ENCODE measurements around the gene IL17B. TPM values are rescaled to one million over a fixed set of nuclear protein-coding genes. Genes with fewer than 3 reads are reported as not detected.
"Not testable (repeated sequence)": the region's sequence is repeated elsewhere in the genome, so short reads cannot be mapped to it uniquely, and the experiment has no call there.

Gene IL17B
- total RNA-seq, 2 experiments from 2014 or later, result not detected

- CTCF ChIA-PET, result interaction anchor here (0.7 kb wide), 1 partner anchor 98 kb away, joined by 3 read pairs; no protein-coding TSS in a partner anchor
- POLR2A ChIA-PET, result no interaction called here
These were observed 25.0 kb upstream of the IL17B start for GRCh38 chr5:149403923-149404745.

DNA sequence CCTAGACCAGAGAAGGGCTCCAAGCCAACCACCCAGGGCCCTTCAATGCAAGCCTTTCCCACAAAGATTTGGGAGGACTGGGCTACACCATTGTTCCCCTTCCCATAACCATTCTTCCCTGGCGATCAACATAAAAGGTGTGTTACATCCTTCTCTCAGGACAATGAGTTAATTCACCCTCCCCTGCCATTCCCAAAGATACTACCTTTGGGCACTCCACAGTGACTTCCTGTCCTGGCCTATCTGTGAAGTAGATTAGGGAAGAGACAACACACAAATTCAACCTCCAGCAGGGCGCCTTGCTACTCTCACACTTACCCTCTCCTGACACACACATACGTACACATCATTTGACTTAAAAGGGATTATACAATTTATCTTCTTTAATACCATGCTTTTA lies 23.2 kb upstream of the IL17B start:
- ChIA-PET CTCF (no interaction called here), POLR2A (no interaction called here)

- POLR2A ChIA-PET, result no interaction called here
- CTCF ChIA-PET, result no interaction called here
These were observed 22.0 kb upstream of the IL17B start for GRCh38 chr5:149401051-149401450.

DNA sequence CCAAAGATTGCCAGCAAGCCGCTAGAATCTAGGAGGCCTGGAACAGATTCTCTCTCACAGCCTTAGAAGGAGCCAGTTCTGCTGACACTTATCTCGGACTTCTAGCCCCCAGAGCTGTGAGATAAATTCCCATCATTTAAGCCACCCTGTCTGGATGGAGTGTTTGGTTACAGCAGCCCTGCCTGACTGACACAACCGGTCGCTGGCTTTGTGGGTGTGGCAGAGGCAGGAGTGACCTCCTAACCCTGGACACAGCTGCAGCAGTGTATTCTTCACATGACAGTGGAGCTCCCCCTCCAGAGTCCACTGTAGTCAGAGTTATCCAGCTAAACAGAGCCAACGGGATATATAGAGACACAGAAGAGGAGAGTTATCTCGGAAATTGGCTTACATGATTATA lies 21.2 kb upstream of the IL17B start:
- CTCF ChIA-PET, result interaction anchor here (1.0 kb wide), 1 partner anchor 28 kb away, joined by 3 read pairs; no protein-coding TSS in a partner anchor
- POLR2A ChIA-PET, result no interaction called here

DNA sequence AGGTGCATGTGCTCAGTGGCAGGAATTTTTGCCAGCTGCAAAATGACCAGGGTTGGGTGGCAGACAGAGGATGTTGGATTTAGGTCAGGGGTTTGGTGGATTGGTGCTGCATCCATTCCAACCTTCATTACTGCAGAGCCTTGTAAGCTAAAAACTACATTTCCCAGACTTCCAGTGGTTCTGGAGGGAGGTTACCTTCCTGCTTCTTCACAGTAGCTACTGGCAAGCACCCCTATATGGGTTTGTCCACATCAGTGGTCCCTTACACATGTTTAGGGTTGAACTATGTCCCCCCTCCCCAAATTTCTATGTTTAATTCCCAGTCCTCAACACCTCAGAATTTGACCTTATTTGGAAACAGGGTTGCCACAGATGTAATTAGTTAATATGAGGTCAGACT lies 20.7 kb upstream of the IL17B start:
- POLR2A ChIA-PET, result no interaction called here

DNA sequence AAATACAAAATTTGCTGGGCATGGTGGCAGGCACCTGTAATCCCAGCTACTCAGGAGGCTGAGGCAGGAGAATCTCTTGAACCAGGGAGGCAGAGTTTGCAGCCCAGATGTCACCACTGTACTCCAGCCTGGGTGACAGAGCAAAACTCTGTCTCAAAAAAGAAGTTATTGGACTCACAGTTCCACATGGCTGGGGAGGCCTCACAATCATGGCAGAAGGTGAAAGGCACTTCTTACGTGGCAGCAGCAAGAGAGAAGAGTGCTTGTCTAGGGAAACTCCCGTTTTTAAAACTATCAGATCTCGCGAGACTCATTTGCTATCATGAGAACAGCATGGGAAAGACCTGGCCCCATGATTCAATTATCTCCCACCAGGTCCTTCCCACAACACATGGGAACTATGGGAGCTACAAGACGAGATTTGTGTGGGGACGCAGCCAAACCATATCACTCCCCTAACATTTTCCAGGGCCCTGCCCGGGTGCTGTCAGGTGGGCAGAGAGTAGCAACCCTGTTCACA lies 19.7 kb upstream of the IL17B start:
- POLR2A ChIA-PET, CTCF ChIA-PET: not testable (repeated sequence)

More for the DNA sequence above, 20.7 kb upstream of the IL17B start:
- CTCF ChIA-PET, result interaction anchor here (0.5 to 1.0 kb wide), 2 partner anchors 12 to 27 kb away, joined by 3 to 4 read pairs; no protein-coding TSS in a partner anchor

DNA sequence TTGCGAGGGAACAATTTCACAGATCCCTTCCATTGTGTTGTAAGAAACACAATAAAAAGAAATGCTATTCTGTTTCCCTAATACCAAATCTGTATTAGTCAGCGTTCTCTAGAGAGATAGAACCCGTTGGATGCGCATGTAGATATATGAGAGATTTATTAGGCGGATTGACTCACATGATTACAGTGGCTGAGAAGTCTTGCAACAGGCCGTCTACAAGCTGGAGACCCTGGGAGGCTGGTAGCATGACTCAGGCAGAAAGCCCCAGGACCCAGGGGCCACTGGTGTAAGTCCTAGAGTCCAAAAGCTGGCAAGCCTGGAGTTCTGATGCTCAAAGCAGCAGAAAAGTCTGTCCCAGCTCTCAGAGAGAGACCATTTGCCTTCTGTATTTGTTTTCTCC lies 18.4 kb upstream of the IL17B start:
- CTCF ChIA-PET, result interaction anchor here (0.6 kb wide), 1 partner anchor 10 kb away, joined by 4 read pairs; no protein-coding TSS in a partner anchor

DNA sequence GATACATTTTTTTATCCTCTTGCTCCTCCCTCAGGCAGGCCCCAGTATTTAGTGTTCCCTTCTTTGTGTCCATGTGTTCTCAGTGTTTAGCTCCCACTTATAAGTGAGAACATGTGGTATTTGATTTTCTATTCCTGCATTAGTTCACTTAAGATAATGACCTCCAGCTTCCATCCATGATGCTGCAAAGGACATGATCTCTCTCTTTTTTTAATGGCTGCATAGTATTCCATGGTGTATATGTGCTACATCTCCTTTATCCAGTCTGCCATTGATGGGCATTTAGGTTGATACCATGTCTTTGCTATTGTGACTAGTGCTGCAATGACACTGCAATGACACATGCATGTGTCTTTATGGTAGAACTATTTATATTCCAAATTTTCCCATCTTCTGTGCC lies 15.9 kb upstream of the IL17B start:
- CTCF ChIA-PET, POLR2A ChIA-PET: not testable (repeated sequence)

More for the DNA sequence above, 18.4 kb upstream of the IL17B start:
- POLR2A ChIA-PET, result no interaction called here

DNA sequence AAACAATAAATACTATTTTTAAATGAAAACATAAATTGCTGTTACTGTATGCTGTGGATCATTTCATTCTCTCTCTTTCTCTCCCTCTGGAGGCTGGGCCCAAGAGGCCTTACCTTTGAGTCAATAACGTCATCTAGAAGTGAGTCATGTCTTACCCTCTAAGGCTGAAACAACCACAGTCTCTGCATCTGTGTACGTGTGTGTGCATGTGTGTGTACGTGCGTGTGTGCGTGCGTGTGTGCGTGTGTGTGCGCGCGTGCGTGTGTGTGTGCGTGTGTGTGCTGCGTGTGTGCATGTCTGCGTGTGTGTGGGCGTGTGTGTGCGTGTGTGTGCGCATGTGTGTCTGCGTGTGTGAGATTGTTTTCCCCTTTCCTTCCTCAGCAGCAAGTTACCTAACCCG lies 13.6 kb upstream of the IL17B start:
- POLR2A ChIA-PET, result no interaction called here
- CTCF ChIA-PET, result interaction anchor here (1.4 kb wide), 1 partner anchor 11 kb away, joined by 3 read pairs; no protein-coding TSS in a partner anchor

- CTCF ChIA-PET, result interaction anchor here (1.4 kb wide), 1 partner anchor 10 kb away, joined by 3 read pairs; no protein-coding TSS in a partner anchor
- POLR2A ChIA-PET, result no interaction called here
These were observed 12.4 kb upstream of the IL17B start for GRCh38 chr5:149391524-149391923.

- CTCF ChIA-PET, result interaction anchor here (1.4 kb wide), 1 partner anchor 10 kb away, joined by 3 read pairs; no protein-coding TSS in a partner anchor
- POLR2A ChIA-PET, result not testable (repeated sequence)
These were observed 12.0 kb upstream of the IL17B start for GRCh38 chr5:149391076-149391475.

GRCh38 chr5:149389552-149390495 lies 10.7 kb upstream of the IL17B start:
- POLR2A ChIA-PET, result no interaction called here
- CTCF ChIA-PET, result no interaction called here

DNA sequence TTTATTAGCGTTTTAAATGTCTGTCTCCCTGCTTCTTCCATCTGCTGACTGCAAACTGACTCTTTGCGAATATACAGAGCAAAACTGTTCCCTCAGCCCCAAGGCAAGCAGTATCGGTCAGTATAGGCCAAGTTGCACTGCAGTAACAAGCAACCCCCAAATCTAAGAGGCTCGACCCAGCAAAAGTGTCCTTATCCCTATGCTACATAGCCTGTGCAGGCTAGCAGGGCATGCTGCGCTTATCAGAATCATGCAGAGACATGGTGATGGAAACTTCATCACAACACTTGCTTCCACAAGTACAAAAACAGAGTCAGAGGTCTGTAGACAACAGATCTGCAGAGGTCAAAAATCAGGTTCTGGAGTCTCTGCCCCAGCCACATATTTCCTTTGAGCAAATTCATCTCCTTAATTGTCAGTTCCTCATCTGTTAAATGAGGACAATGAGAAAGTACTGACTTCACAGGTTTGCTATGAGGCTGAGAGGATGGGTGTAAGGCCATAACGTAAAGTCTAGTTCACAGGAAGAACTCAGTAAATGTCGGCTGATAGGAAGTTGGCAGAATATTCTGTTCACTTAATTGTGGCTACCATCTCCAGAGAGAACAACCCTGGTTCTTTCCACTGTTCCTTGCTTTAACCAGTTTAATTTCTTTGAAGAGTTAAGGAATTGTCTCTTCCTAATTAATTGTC lies 9.6 kb upstream of the IL17B start:
- ChIA-PET CTCF (no interaction called here), POLR2A (no interaction called here)

DNA sequence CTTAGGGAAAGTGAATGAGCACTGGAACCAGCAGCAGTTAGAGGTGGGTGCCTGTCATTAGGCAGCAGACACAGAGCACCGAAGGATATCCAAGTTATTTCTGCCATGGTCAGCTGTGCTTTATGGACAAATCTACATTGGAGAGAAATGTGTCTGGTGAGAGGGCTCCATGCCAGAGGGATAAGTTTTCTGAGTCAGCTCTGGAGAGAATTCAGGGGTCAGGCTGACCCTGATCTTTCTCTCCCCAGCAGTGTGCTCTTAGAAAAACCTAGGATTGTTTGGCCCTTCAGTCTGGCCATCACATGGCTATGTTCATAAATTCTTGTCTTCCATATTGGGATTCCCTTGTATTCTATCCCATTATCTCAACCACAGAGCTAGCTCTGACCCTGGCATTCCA lies 8.9 kb upstream of the IL17B start:
- POLR2A ChIA-PET, result interaction anchor here (0.5 kb wide), 1 partner anchor 523 kb away, joined by 4 read pairs; no protein-coding TSS in a partner anchor

GRCh38 chr5:149387081-149387631 lies 8.1 kb upstream of the IL17B start:
- CTCF ChIA-PET, result interaction anchor here (0.7 kb wide), 1 partner anchor 10 kb away, joined by 4 read pairs; no protein-coding TSS in a partner anchor
- POLR2A ChIA-PET, result no interaction called here

More for the DNA sequence above, 8.9 kb upstream of the IL17B start:
- CTCF ChIA-PET, result interaction anchor here (0.7 kb wide), 2 partner anchors 11 to 141 kb away, joined by 4 read pairs; no protein-coding TSS in a partner anchor

GRCh38 chr5:149386166-149386565 lies 7.1 kb upstream of the IL17B start:
- ChIA-PET POLR2A (interaction anchor here (0.6 kb wide), 1 partner anchor 89 kb away, joined by 12 read pairs; no protein-coding TSS in a partner anchor), CTCF (no interaction called here)

DNA sequence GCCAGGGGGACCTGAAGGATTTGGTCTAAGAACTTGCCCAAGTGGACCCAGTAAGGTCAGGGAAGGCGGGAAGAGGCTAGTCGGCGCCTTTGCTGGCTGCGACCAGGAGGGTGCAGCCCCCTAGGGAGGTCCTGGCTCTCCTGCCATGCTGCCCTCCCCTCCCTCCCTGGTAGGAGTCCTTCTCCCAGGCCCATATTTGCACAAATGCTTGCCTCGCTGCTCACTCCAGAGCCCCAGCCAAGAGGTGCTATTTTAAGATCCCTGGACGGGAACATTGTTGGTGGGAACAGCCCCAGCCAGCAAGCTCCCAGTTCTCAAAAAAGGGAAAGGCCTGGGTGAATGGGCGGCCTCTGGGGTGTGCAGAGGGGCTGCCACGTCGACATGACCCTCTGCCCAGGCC lies 4.3 kb upstream of the IL17B start:
- CTCF ChIA-PET, result interaction anchor here (1.1 to 2.8 kb wide), 5 partner anchors 26 to 180 kb away, joined by 3 to 13 read pairs (median 5); partner anchors contain the start of gene PCYOX1L
- POLR2A ChIA-PET, result no interaction called here

DNA sequence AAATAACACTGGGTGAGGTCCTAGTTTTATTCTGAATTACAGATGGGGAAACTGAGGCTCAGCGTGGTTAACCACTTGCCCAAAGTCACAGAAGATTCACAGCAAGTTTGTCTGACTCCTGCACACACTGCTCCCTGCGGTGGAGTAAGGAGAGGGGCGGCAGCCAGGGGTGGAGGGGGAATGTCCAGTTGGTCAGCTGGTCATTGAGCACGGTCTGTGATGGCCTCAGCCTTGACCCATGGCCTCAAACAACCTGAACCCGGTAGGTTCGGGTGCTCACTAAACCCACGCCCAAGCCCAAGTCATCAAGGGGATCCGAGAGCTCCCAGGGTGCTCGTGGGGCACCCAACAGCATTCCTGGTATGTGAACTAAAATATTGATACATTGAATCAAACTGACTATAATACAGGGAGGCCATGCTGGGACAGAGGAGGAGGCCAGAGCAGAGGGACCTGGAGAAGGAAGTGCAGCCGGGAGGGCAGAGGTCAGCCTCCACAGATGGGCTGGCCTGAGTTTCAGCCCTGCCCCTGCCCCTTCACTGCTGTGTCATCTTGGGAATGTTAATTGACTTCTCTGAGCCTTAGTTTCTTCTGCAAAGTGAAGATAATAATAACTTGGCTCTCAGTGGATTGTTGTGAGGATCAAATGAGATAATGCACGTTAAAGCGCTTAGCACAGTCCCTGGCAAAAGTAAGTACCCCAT lies 3.6 kb upstream of the IL17B start:
- ChIA-PET CTCF (interaction anchor here (0.9 to 2.8 kb wide), 12 partner anchors 15 to 182 kb away, joined by 3 to 13 read pairs (median 4); partner anchors contain the start of gene PCYOX1L), POLR2A (no interaction called here)

All from activated CD8-positive, alpha-beta memory T cell treated with anti-CD3 and anti-CD28 coated beads for 36 hours (primary cell).